ENCODE results near the gene MPP3.

The MPP3 gene

GRCh38 chr17:43832168-43832975, 574 bp downstream of the MPP3 start:
- DNase-seq (ENCODE audit: low read depth in 3 of 3): no peak

- DNase-seq (ENCODE audit: low read depth in 3 of 3): no peak
Observed at GRCh38 chr17:43831633-43832032, 1.3 kb downstream of the MPP3 start.

GRCh38 chr17:43830510-43831140, 2.3 kb downstream of the MPP3 start:
- no peak for DNase-seq (ENCODE audit: low read depth in 3 of 3)

- DNase-seq (ENCODE audit: low read depth in 3 of 3): no peak
Observed at GRCh38 chr17:43829738-43830137, 3.2 kb downstream of the MPP3 start.

DNA sequence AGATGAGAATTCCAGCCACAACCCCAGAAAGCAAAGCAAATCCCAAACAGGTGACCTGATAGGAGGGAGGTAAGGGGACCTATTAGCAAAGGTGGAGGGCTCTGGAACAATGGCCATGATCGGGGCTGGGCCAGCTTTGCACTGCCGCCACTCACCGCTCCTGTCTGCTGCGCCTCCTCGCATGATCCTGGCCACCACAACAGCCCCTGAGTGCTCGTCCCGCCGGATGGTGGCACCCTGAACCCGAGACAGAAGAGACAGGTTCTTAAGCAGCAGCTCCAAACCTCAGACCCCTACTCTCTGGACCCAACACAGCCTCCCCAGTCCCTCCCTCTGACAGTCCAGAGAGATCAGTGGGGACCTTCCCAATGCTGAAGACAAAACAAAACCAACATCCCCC, 5.3 kb downstream of the MPP3 start:
- DNase-seq (ENCODE audit: low read depth in 3 of 3): no peak

- DNase-seq (ENCODE audit: low read depth in 3 of 3): no peak
Observed at GRCh38 chr17:43826206-43826605, 6.7 kb downstream of the MPP3 start.

DNA sequence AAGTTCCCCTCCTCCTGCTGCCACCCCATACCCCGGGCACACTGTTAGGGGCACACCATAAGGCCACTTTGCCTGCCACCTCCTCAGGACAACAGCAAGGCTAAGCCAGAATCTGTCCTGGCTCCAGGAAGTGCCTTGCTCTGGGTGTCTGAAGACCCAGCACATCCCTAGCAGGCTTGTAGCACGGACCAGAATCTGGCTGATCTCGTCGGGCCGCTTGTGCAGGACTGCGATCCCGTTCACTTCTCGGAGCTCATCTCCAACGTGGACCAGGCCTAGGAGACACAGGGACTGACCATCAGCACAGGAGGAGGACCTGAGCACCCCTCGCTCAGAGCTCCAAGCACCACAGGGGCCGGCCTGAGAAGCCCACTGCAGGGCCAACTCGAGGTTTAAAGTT, 7.4 kb downstream of the MPP3 start:
- no peak for DNase-seq (ENCODE audit: low read depth in 3 of 3)

DNA sequence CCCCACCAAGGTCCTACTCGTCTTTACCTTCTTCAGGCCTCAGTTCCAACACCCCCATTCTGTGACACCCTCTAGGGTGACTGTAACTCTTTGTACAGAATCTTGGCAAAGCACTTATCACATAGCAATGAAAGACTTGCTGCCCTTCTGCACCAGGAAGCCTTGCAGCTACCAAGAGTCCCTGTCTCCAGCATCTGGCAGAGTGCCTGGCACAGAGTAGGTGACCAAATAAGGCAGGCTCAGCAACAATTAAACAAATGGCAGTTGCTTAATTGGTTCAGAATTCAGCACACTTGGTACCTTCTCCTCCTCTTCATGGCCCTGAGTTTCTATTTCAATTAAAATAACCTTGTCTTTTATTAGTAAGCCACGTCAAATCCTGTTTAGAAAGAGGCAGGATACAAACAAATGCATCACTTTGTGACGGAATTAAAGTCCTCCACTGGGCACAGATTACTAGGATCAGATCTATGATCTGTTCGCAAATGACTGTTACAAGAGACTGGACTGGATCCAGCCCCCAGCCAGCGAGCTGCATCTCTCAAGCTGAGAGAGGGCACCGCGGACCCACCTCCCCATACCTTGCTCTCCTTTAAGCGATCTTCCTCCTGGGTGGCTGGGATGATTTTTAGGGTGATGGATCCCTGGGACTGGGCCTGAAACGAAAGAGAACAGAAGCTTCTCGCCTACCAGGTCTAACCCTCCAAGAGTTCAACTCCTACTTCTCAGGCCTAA, 9.4 kb downstream of the MPP3 start:
- DNase-seq (ENCODE audit: low read depth in 3 of 3): no peak

DNA sequence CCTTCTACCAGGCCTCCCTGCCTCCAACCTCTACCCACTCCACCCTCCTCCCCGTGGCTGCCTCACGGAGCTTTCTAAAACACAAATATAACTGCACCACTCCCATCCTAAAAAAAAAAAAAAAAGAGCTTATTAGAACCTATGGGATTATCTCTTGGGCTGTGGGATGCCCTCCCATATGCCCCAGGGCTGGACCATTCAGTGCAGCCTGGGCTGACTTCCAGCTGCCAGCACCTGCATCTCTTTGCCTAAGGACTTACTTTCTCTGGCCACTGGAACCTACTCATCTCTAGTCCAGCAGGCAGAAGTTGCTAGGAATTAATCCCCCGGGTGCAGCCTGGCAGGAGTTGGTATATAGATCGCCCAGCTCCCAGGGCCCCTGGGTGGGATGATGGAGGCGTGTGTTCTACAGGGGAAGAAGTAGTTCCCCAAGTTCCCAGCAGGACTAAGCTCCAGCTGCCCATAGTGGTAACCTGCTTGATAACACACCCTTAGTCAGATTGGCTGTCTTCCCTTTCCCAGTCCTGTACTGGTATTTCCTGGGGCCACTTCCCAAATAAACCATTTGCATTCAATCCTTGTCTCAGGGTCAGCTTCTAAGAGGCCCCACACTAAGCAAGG, 10.3 kb downstream of the MPP3 start:
- DNase-seq (ENCODE audit: low read depth in 3 of 3): no peak

DNA sequence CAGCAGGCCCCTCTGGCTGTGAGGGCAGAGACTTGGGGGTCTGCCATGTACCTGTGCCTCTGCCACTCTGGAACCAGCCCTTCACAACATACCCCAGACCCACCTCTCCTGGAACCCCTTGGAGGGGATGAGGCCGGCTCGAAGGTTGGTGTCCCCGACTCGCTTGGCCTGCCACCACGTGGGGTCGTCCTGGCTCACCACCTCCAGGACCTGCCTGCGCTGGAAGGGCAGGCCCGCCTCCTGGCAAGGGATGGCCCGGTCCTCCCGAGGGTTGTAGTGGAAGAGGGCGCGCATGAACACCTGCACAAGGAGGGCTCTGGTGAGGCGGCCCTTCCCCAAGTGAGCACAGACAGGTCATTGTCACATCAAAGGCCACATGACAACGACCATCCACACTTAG, 12.2 kb downstream of the MPP3 start:
- DNase-seq (ENCODE audit: low read depth in 3 of 3): no peak

DNA sequence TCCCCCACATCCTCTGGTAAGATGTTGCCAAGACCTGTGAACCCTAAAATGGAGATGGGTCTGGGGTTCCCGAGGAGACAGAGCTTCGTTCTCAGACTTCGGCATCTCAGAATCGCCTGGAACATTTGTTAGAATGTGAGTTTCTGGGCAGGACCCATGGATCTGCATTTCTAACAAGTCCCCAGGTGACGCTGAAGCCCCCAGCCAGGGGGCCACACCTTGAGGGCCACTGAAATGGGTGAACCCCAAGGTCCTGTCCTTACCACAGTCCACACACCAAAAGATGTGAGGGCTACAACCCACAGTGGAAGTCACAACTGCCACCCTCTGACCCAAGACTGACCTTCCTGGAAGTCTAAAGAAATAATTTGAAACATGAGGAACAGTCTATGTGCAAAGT, 14.0 kb downstream of the MPP3 start:
- no peak for DNase-seq (ENCODE audit: low read depth in 3 of 3)

GRCh38 chr17:43817826-43818225, 15.1 kb downstream of the MPP3 start:
- no peak for DNase-seq (ENCODE audit: low read depth in 3 of 3)

DNA sequence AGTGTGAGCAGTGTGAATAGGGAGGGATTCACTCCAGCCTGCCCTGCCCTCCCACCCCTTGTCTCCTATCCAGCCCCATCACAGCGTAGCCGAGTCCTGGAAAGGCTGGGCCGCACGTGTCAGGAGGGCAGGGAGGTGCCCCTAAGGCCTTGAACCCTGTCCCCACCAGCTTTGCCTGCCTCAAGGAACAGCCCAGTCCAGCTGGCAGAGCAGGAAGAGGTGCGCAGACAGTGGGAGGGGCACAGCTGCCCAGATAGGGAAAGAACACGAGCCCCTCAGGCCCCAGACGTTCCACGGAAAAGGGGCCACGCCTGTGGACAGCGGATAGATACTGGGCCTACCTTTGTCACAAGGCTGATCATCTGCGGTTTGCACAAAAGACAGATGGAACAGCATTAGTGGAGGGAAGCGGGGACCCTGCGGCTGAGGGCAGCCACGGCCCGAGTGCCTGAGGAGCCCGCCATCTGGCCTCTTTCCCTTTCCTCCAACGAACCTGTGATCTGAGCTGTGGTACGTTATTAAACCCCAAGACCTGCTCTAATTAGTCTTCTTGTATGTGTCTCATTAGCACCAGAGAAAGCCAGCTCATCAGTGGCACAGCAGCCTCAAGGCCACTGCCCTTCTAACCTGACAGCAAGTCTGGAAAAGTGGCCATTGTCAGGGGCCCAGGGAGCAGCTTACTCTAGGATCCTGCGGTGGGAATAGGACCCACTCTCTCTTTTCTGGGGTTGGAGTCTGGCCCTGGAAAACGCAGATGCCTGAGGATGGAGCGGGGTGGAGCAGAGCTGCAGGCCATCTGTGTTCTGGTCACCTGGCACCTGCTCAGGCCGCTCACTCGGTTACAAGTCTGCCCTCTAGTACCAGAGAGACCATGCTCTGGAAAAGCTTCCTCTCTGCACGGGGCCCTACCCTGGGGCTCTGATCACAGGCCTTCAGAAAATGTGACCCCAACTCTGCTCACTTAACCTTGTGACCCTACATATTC, 16.3 kb downstream of the MPP3 start:
- DNase-seq (ENCODE audit: low read depth in 3 of 3): no peak

DNA sequence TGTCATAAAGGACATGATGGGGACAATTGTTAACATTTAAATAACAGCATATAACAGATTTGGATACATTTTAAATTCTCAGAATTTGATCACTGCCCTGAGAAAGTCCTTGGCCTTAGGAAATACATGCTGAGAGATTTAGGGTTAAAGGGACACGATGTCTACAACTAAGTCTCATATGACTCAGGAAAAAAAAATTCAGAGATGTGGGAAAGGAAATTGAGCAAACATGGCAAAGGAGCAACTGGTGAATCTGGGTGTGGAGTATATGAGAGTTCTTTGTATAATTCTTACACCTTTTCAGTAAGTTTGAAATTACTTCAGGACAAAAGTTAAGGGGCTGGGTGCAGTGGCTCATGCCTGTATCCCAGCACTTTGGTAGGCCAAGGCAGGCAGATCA, 18.2 kb downstream of the MPP3 start:
- DNase-seq (ENCODE audit: low read depth in 3 of 3): no peak

- no peak for DNase-seq (ENCODE audit: low read depth in 3 of 3)
Observed at GRCh38 chr17:43814026-43814425, 18.9 kb downstream of the MPP3 start.

DNA sequence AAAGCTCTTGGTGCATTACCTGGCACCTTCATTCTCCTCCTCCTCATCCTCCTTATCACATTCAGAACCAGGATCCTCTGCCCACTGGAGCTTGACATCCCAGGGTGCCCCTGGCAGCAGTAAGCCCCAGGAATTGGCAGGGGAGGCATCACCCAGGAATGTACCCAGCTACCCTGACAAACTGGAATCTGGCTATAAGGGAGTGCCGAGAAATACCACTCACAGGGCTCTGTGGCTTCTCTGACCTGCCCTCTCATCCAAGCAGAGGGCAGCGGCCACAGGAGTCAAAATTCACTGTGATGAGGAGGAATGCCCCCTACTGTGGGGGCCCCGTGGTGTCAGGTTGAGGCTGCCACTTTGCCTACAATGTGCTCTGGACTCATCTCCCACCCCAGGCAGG, 19.6 kb downstream of the MPP3 start:
- DNase-seq (ENCODE audit: low read depth in 3 of 3): no peak

- no peak for DNase-seq (ENCODE audit: low read depth in 3 of 3)
Observed at GRCh38 chr17:43812396-43813265, 20.3 kb downstream of the MPP3 start.

GRCh38 chr17:43810823-43811222, 22.1 kb downstream of the MPP3 start:
- no peak for DNase-seq (ENCODE audit: low read depth in 3 of 3)

DNA sequence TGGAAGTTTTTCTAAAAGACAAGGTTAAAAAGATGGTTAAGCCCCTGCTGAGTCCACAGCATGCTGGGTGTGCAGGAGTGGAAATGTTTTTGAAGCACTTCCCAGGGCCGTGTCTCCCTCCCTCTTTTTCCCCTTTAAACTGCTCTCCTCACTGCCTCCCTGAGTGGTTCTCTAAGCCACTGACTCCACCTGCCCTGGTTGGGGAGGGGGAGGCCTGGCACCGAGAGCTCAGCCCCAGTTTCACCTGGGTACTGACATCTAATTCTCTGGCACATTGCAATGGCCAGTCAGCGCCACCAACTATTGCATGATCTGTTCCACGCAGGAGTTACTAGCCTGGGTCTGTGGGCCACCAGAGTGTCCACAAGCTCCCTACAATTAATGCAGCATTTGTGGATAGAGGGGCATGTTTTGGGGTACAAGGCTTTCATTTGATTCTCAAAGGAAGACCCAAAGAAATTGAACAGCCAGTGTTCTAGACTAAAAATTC, 22.7 kb downstream of the MPP3 start:
- no peak for DNase-seq (ENCODE audit: low read depth in 3 of 3)

DNA sequence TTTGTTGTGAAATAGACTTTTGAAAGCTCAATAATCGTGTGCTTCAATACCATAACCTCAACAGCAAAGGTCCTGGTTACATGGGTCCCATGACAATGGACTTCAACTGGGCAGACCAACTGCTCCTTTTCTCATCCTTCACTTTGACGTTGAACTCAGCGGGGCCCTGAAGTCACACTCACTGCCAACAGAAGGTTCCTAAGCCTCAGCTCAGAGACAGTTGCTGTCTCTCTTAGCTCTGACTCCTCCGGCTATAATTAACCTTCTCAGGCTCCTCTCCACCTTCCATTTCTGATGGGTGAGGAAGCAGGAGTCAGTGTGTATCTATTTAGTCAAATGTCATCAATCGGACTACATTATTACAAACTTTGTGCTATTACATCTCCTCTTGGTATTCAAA, 23.8 kb downstream of the MPP3 start:
- no peak for DNase-seq (ENCODE audit: low read depth in 3 of 3)
